NCI-H524 (cell line): ENCODE measurements around the gene PLCB1.
"Not testable (repeated sequence)": the region's sequence is repeated elsewhere in the genome, so short reads cannot be mapped to it uniquely, and the experiment has no call there.

Source experiments
- DNase-seq, 2 experiments: peaks; one replicate each; lab custom pipeline; 2025; lab: John Stamatoyannopoulos, UW

PLCB1 gene

GRCh38 chr20:8334641-8335040 lies 202.6 kb downstream of the PLCB1 start:
- no peak for DNase-seq

GRCh38 chr20:8335059-8335458 lies 203.0 kb downstream of the PLCB1 start:
- DNase-seq = no peak

GRCh38 chr20:8335495-8336195 lies 203.6 kb downstream of the PLCB1 start:
- no peak for DNase-seq

GRCh38 chr20:8339349-8339748 lies 207.3 kb downstream of the PLCB1 start:
- DNase-seq = no peak

GRCh38 chr20:8342391-8342790 lies 210.3 kb downstream of the PLCB1 start:
- no peak for DNase-seq

- DNase-seq = no peak
Measured at GRCh38 chr20:8344106-8344505, 212.0 kb downstream of the PLCB1 start.

- no peak for DNase-seq
Measured at GRCh38 chr20:8344631-8345030, 212.6 kb downstream of the PLCB1 start.

GRCh38 chr20:8346700-8347270 lies 214.7 kb downstream of the PLCB1 start:
- DNase-seq = no peak

- not testable (repeated sequence) for DNase-seq
Measured at GRCh38 chr20:8350225-8350624, 218.2 kb downstream of the PLCB1 start.

- no peak for DNase-seq
Measured at GRCh38 chr20:8352486-8352885, 220.4 kb downstream of the PLCB1 start.

- DNase-seq = no peak
Measured at GRCh38 chr20:8353512-8353911, 221.4 kb downstream of the PLCB1 start.

GRCh38 chr20:8355453-8355852 lies 223.4 kb downstream of the PLCB1 start:
- DNase-seq = no peak

GRCh38 chr20:8356806-8357205 lies 224.7 kb downstream of the PLCB1 start:
- no peak for DNase-seq

- DNase-seq = no peak
Measured at GRCh38 chr20:8357703-8358102, 225.6 kb downstream of the PLCB1 start.

- DNase-seq = no peak
Measured at GRCh38 chr20:8360035-8360434, 228.0 kb downstream of the PLCB1 start.

- peak in 1 of 2 experiments; percentile 24 for DNase-seq
Measured at GRCh38 chr20:8361006-8361652, 229.1 kb downstream of the PLCB1 start.

- no peak for DNase-seq
Measured at GRCh38 chr20:8361779-8362178, 229.7 kb downstream of the PLCB1 start.

- no peak for DNase-seq
Measured at GRCh38 chr20:8362457-8362856, 230.4 kb downstream of the PLCB1 start.

- DNase-seq = no peak
Measured at GRCh38 chr20:8363970-8364733, 232.1 kb downstream of the PLCB1 start.

- no peak for DNase-seq
Measured at GRCh38 chr20:8364734-8365078, 232.6 kb downstream of the PLCB1 start.

GRCh38 chr20:8365634-8366033 lies 233.6 kb downstream of the PLCB1 start:
- no peak for DNase-seq

GRCh38 chr20:8366303-8366923 lies 234.3 kb downstream of the PLCB1 start:
- DNase-seq = no peak
